Measurements from ENCODE around the gene TMEM106A.
"Not testable (repeated sequence)": the region's sequence is repeated elsewhere in the genome, so short reads cannot be mapped to it uniquely, and the experiment has no call there.

GRCh38 chr17:43186656-43187055, 25.0 kb upstream of the TMEM106A start:
- TF ChIP-seq, protein P1, sequence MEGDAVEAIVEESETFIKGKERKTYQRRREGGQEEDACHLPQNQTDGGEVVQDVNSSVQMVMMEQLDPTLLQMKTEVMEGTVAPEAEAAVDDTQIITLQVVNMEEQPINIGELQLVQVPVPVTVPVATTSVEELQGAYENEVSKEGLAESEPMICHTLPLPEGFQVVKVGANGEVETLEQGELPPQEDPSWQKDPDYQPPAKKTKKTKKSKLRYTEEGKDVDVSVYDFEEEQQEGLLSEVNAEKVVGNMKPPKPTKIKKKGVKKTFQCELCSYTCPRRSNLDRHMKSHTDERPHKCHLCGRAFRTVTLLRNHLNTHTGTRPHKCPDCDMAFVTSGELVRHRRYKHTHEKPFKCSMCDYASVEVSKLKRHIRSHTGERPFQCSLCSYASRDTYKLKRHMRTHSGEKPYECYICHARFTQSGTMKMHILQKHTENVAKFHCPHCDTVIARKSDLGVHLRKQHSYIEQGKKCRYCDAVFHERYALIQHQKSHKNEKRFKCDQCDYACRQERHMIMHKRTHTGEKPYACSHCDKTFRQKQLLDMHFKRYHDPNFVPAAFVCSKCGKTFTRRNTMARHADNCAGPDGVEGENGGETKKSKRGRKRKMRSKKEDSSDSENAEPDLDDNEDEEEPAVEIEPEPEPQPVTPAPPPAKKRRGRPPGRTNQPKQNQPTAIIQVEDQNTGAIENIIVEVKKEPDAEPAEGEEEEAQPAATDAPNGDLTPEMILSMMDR (IDR thresholded peaks at IDR 0.05), result not testable (repeated sequence)
- not testable (repeated sequence) for TF ChIP-seq POLR2A (IDR thresholded peaks at IDR 0.05)
